G401 (cell line): ENCODE data around the gene ATF1. TPM values are rescaled to one million over a fixed set of nuclear protein-coding genes. Genes with fewer than 3 reads are reported as not detected.
A peak's percentile ranks its signal among the peaks of the same experiment; 100 is the strongest.
"Not testable (repeated sequence)": the region's sequence is repeated elsewhere in the genome, so short reads cannot be mapped to it uniquely, and the experiment has no call there.

Experiments
- DNase-seq: peaks from one replicate; pipeline ENCODE4 v3.0.0-alpha.2; 2015; ENCODE audit warnings: low spot score
- in situ Hi-C: cut with HindIII; loops from 2 replicates; pipeline ENCODE4 v1.10.0; 2016; ENCODE audit warnings: low sequenced_read_pairs, mixed read lengths
- total RNA-seq: library from RNA; depleted of rRNA; stranded (reverse); fragments of >200 nt; shearing (Covaris generic); gene quantifications from 2 replicates; pipeline ENCODE4 v1.2.3, GENCODE V29; 2014

Gene ATF1
- total RNA-seq, 1 experiment from 2014 or later = 48.3 TPM

DNA sequence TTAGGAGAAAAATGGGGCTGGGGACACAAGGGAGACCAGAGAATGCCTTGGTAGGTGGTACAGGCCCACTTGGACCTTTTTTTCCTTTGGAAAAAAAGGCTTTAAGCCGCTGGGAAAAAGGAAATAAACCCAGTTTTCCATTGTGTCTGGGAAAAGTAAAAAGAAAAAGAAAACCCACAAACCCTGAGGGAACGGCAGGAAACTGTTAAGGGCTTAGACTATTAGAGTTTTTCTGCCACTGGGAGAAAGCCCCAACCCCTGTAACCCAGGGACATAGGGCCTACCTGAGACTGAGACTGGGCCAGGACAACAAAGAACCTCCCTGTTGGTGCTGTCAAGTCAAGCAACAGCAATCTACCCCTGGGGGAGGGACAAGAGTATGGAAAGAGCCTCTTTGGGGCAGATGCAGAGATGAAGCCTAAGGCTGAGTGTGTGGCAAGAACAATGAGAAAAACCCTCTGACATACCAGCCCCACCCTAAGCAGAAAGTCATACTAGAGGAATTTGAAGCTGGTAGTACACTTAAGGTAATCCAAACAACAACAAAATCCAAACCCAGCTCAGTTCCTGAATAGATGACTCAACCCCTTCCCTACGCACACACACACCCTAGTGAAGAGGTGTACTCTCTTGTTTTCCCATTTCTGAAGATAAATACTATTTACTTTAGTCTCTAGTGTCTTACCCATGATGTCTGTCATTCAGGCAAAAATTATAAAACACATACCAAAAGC is 22.8 kb downstream of the ATF1 start:
- no peak for DNase-seq
- in situ Hi-C loops = no loop called here

DNA sequence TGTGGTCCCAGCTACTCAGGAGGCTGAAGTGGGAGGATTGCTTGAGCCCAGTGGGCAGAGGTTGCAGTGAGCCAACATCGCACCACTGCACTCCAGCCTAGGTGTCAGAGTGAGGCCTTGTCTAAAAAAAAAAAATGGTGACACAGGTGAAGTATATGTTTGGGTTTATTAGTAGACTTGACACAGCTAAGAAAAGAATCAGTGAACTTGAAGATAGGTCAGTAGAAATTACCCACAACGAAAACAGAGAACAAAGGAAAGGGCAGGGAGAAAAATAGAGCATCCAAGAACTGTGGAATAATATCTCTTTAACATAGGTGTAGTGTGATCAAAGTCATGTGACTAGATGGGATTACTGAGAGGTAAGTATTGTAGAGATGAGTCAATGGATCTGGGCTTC is 23.7 kb downstream of the ATF1 start:
- no peak for DNase-seq
- in situ Hi-C loops = no loop called here

DNA sequence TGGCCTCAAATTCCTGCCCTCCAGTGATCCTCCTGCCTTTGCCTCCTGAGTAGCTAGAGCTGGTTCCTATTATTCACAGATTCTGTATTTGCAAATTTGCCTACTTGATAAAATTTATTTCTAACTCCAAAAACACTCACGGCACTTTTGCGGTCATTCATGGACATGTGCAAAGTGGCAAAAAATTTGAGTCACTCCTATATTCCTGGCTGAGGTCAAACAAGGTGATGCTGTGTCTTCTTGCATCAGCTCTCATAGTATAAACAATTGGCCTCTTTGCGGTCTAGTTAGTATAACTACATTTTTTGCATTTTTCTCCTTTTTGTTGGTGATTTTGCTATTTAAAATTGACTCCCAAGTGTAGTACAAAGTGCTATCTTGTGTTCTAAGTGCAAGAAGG is 24.7 kb downstream of the ATF1 start:
- DNase-seq = no peak
- in situ Hi-C loops = no loop called here

DNA sequence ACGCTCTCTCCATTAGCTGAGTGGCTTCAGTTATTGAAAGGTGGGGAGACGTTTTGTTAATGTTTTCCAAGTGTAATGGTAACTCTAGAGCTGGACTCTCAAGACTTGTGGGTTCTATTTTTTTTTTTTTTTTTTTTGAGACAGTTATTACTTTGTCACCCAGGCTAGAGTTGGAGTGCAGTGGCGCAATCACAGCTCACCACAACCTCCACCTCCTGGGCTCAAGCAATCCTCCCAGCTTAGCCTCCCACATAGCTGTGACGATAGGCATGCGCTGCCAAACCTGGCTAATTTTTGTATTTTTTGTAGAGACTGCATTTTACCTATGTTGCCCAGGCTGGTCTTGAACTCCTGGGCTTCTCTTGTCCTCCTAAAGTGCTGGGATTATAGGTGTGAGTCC is 26.2 kb downstream of the ATF1 start:
- in situ Hi-C loops = no loop called here
- DNase-seq = no peak

DNA sequence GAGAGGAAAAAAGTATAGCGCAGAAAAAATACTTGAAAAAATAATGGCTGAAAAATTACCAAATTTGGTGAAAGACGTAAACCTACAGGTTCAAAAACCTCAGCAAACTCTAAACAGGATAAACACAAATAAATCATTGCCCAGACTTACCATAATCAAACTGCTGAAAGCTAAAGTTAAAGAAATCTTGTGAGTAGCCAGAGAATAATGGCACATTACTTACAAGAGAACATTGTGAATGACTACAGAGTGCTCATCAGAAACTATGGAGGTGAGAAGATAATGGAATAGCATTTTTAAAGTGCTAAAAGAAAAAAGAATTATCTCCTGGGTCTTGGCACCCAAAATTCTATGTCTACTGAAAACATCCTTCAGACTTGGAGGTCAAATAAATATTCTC is 36.0 kb downstream of the ATF1 start:
- in situ Hi-C loops = no loop called here
- DNase-seq = no peak

DNA sequence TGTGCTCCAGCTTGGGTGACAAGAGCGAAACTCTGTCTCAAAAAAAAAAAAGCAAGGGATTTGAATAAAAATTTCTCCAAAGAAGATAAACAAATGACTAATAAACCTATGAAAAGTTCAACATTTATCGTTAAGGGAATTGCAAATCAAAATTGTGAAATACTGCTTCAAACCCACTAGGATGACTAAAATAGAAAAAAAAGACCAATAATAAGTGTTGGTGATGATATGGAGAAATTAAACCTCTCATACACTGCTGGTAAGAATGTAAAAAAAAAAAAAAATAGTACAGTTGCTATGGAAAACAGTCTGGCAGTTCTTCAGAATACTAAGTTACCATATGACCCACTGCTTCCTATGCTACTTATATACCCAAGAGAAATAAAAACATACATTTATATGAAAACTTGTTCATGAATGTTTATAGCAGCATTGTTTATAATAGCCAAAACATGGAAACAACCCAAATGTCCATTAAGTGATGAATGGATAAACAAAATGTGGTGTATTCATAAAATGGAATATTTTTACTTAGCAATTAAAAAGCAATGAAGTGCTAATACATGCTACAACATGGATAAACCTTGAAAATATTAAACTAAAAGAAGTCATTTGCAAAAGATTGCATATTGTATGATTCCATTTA is 39.5 kb downstream of the ATF1 start:
- no peak for DNase-seq
- in situ Hi-C loops = no loop called here

DNA sequence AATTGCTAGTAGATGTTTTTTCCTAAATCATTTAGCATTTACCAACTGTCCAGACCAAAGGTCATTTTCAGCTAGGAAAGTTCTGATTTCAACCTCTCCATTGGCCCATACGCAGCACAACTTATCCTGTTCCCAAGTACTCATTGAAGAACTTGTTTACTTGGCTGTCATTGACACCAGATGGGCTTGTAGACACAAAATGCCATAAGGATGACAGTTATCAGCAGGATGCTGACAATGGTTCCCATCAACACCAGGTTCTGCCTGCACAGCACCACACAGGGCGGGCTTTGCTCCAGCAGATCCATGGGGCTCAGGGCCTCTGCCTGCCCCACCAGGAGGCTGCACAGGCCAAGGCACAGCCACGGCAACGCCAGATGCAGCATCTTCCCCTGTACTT is 42.3 kb downstream of the ATF1 start:
- DNase-seq = peak; percentile 90
- in situ Hi-C loops = no loop called here

DNA sequence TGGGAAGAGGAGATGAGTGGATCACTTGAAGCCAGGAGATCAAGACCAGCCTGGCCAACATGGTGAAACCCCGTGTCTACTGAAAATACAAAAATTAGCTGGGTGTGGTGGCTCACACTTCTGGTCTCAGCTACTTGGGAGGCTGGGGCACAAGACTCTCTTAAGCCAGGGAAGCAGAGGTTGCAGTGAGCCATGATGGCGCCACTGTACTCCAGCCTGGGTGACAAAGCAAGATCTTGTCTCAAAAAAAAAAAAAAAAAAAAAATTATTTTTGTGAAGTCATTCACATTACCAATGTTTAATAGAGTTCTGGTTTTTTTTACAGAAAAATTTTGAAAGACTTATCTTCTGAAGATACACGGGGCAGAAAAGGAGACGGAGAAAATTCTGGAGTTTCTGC is 45.2 kb downstream of the ATF1 start:
- DNase-seq, in situ Hi-C loops: not testable (repeated sequence)

DNA sequence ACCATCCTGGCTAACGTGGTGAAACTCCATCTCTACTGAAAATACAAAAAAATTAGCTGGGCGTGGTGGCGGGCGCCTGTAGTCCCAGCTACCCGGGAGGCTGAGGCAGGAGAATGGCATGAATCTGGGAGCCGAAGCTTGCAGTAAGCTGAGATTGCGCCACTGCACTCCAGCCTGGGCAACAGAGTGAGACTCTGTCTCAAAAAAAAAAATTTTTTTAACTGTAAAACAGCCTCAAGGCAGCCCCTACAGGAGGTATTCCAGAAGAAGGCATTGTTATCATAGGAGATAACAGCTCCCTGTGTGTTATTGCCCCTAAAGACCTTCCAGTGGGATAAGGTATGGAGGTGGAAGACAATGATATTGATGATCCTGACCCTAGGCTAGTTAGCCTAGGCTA is 51.0 kb downstream of the ATF1 start:
- in situ Hi-C loops = not testable (repeated sequence)

DNA sequence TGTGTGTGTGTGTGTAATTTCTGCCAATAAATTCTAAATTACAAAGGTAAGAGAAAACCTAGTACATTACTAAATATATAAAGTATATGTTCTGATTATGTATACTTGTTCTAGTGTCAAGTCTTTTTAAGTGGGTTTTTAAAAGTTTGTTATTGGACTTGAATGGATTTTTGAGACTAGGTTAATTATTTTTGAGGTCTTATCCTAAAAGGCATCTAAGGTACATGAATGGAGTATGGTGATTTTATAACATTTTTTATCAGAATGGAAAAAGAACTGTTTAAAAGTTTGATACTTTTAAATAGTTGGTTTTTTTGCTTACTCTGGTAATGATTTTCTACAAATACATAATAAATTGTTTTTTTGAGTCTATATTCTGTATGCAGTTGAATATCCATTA is 56.3 kb downstream of the ATF1 start:
- no peak for DNase-seq
- in situ Hi-C loops = no loop called here

More for the DNA sequence above, 51.0 kb downstream of the ATF1 start:
- DNase-seq = not testable (repeated sequence)

DNA sequence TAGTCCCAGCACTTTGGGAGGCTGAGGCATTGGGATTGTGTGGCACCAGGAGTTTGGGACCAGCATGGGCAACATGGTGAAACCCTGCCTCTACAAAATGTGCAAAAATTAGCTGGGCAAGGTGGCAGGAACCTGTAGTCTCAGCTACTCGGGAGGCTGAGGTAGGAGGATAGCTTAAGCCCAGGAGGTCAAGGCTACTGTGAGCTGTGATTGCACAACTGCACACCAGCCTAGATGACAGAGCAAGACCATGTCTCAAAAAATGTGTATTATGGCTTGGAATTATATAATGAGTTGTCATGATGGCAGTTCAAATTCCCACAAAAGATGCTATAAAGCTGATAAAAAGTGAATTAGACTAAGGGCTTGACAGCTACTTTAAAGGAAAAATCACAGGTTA is 58.2 kb downstream of the ATF1 start:
- in situ Hi-C loops = no loop called here
- no peak for DNase-seq

DNA sequence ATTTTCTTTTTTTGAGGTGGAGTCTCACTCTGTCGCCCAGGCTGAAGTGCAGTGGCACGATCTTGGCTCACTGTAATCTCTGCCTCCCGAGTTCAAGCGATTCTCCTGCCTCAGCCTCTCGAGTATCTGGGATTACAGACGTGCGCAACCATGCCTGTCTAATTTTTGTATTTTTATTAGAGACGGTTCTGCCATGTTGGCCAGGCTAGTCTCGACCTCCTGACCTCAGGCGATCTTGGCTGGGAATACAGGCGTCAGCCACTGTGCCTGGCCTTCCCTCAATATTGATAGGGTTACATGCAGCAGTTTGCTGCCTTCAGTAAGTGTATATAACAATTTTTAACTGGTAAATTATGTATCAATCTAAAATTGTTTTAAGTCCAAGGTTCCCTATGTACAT is 59.8 kb downstream of the ATF1 start:
- in situ Hi-C loops, DNase-seq: not testable (repeated sequence)

DNA sequence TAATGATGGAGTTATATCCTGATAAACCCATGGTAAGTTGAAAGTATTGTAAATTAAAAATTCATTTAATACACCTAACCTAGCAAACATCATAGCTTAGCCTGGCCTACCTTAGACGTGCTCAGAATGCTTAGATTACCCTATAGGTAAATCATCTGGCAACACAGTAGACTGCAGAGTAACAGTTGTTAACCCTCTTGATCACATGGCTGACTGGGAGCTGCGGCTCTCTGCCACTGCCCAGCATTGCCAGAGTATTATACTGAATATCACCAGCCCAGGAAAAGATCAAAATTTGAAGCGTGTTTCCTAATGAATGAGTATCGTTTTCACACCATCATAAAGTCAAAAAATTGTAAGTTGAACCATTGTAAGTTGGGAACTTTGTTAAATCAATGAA is 61.0 kb downstream of the ATF1 start:
- in situ Hi-C loops = no loop called here
- no peak for DNase-seq

DNA sequence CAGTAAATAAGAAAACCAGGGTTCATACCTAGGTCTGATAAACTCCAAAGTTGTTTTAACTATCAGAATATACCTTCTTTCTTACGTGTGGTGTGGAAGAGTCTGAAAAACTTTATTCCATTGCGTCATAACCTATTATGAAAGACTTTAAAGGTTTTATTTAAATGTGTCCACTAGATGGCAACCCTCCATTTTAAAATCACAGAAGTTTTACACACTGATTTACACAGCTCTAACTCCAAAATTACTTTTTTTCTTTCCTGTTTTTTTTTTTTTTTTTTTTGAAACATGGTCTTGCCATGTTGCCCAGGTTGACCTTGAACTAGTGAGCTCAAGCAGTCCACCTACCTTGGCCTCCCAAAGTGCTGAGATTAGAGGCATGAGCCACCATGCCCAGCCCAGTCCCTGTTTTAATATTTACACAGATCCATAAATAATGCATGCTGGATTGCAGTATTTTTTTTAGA is 61.5 kb downstream of the ATF1 start:
- in situ Hi-C loops = no loop called here
- DNase-seq = peak; percentile 74

DNA sequence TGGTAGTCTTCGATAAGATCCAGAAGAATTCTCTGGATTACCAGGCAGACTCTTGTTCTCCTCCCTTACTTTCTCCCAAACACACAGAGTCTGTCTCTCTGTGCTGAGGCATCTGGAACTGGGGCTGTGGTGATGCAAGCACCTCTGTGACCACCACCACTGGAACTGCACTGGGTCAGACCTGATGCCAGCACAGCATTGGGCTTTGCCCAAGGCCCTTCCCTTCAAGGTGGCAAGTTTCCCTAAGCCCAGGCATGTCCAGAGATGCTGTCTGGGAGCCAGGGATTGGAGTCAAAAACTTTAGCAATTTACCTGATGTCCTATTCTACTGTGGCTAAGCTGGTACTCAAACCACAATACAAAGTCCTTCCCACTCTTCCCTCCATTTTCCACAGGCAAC is 64.2 kb downstream of the ATF1 start:
- no peak for DNase-seq
- in situ Hi-C loops = no loop called here

DNA sequence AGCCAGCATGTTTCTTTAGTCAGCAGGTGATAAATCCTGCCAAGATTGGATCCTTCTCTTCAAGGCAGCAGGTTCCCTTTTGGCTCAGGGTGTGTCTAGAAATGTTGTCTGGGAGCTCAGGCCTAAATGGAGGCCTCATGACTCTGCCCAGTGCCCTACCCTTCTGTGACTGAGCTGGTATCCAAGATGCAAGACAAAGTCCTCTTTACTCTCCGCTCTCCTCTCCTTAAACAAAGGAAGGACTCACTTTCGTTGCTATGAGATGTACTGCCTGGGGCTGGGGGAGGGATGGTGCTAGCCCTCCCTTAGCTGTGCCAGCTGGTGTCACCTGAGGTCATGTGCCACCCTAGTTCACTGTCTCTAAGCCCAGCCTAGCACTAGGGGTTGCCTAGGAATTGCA is 65.0 kb downstream of the ATF1 start:
- in situ Hi-C loops = no loop called here
- no peak for DNase-seq

DNA sequence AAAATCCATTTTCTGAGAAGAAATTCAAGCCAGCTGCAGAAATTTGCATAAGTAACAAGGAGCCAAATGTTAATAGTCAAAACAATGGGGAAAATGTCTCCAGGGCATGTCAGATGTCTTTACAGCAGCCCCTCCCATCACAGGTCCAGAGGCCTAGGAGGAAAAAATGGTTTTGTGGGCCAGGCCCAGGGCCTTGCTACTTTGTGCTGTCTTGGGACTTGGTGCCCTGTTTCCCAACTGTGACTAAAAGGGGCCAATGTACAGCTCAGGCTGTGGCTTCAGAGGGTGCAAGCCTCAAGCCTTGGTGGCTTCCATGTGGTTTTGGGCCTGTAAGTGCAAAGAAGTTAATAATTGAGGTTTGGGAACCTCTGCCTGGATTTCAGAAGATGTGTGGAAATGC is 69.9 kb downstream of the ATF1 start:
- in situ Hi-C loops, DNase-seq: not testable (repeated sequence)

DNA sequence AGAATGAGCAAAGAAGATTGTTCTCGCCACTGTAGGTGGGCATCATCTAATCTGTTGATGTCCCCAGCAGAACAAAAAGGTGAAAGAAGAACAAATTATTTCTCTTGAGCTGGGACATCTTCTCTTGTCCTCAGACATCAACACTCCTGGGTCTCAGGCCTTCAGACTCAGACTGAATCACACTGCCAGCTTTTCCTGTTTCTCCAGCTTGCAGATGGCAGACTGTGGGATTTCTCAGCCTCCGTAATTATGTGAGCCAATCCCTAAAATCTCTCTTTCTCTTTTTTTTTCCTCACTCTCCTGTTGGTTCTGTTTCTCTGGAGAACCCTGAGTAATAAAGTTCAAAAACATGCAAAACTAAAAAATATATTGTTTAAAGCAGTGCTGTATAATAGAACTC is 75.1 kb downstream of the ATF1 start:
- peak; percentile 16 for DNase-seq
- in situ Hi-C loops = no loop called here

DNA sequence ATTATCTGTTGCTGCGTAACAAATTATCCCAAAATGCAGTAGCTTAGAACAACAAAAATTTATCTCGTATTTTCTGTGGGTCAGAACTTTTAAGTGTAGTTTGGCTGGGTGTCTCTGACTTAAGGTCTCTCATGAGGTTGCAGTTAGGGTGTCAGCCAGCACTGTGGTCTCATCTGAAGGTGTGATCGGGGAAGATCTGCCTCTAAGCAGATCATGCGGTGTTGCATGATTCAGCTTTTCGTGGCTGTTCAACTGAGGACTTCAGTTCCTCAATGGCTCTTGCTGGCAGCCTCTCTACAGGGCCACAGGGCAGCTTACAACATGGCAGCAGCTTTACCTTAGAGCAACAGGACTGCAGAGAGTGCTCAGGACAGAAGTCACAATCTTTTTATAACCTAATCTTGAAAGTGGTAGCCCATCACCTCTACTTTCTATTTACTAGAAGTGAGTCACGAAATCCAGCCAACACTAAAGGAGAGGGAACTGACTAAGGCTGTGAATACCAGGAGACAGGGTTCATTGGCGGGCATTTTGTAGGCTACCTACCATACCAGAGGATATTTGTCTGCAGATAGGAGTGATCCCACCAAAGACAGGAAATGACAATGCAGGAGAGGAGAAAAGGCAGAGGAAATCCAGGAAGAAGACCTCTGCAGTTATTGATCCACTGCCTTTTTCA is 77.0 kb downstream of the ATF1 start:
- in situ Hi-C loops = no loop called here
- no peak for DNase-seq

DNA sequence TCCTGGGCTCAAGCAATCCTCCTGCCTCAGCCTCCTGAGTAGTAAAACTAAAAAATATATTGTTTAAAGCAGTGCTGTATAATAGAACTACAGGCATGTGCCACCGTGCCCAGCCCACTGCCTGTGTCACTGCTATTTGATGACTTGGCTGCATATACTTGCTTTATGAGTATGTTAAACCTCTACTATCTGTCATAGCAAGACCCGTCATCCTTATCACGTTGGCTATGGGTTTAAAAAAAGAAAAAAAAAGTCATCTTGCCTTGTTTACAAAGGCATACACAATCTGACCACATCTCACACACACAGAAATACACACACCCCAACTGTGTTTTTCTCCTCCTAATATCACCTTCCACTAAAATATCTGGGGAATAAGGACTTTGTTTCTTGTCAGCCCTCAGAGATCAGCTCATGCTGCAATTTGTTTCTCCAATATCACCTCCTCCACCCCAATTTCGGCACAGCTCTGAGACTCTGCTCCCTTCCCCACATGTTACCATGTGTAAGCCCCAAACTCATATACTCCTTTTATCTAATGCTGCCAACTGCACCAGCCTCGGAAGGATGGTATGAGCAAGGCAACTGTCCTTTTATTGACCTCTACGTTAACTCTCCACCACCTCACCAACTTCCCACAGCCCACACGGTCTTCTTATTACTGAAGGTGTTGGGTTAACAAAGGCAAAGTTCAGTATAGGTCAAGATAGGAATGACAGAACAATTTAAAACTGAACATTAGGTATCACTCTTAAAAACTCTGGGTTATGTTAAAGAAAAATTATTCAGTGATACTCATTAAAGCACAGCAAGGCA is 78.0 kb downstream of the ATF1 start:
- DNase-seq = no peak
- in situ Hi-C loops = no loop called here
